Suprapubic skin (tissue), 4 donors: ENCODE results near the gene DLG3.

Source experiments
- POLR2A ChIP-seq, 2 donors: fragments of 450-650 bp; IDR thresholded peaks; one replicate each; pipeline ENCODE4 v1.6.1; 2017; ENCODE audit warnings: antibody characterized with exemption in 2 of 2, mild to moderate bottlenecking in 2 of 2, moderate library complexity in 2 of 2
- POLR2AphosphoS5 ChIP-seq, 3 donors: sonication (generic); formaldehyde crosslinking; IDR thresholded peaks; one replicate each; pipeline ENCODE4 v1.6.1; 2017; ENCODE audit warnings: antibody characterized with exemption in 3 of 3
- TF ChIP-seq, protein P1 (sequence below), 2 donors: fragments of 200-600 bp in 1 of 2; fragments of 450-650 bp in 1 of 2; sonication (generic) in 1 of 2; IDR thresholded peaks; one replicate each; pipeline ENCODE4 v1.5.1; 2016 to 2019; ENCODE audit warnings: antibody characterized with exemption in 2 of 2, mild to moderate bottlenecking in 1 of 2, moderate library complexity in 1 of 2

DNA sequence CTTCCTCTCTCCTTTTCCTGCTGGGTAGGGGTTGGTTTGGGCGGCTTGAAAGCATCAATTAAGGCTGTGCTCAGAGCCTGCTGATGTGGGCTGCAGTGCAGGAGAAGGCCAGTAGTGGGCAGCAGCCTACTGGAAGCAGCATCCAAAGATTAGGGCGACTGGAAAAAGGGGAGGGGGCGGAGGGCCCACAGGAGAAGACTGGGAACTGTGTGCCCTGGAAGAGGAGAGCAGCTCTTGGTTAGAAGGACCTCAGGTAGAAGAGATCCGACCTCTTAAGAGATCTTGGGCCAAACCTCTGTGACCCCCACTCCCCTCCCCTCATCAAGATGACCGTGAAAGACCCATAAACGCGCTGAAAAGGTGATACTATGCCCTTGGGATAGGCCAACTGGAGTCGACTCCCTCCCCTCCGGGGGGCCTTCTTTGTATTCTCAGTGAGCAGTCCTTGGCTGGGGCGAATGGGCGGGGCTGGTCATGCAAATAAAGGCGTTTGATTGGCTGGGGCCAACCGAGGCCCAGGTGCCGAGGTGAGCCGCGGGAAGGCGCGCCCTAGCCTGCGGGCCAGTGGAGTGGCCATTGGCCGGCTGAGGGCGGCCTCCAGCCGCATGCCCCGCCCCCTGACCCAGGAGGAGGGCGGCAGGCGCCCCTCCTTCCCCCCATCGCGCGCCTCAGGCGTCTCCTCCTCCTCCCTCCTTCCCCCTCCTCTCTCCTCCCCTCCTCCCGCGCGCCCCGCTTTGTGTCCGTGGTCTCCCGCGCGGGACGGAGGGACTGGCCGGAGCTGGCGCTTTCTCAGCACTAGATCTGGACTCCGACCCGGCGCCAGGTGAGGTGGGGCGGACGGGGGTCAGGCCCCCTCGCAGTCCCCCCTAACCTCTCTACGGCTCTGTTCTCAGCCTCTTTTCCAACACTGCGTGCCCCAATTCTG lies 10.1 kb downstream of the DLG3 start:
- TF ChIP-seq POLR2AphosphoS5 (IDR thresholded peaks at IDR 0.05) (no peak), POLR2A (IDR thresholded peaks at IDR 0.05) (no peak)
- TF ChIP-seq, protein P1, sequence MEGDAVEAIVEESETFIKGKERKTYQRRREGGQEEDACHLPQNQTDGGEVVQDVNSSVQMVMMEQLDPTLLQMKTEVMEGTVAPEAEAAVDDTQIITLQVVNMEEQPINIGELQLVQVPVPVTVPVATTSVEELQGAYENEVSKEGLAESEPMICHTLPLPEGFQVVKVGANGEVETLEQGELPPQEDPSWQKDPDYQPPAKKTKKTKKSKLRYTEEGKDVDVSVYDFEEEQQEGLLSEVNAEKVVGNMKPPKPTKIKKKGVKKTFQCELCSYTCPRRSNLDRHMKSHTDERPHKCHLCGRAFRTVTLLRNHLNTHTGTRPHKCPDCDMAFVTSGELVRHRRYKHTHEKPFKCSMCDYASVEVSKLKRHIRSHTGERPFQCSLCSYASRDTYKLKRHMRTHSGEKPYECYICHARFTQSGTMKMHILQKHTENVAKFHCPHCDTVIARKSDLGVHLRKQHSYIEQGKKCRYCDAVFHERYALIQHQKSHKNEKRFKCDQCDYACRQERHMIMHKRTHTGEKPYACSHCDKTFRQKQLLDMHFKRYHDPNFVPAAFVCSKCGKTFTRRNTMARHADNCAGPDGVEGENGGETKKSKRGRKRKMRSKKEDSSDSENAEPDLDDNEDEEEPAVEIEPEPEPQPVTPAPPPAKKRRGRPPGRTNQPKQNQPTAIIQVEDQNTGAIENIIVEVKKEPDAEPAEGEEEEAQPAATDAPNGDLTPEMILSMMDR (IDR thresholded peaks at IDR 0.05): peak; percentile 27 to 77
